GM12878 (cell line): ENCODE data around the gene IGSF22. TPM values are rescaled to one million over a fixed set of nuclear protein-coding genes. Genes with fewer than 3 reads are reported as not detected.

ENCODE experiments used
- ATAC-seq: fragments of 200-7000 bp; cut with Tn5 transposase; 3 replicates; pipeline ENCODE4 v1.9.1; 2020; ENCODE audit warnings: mild to moderate bottlenecking, moderate library complexity
- BruUV-seq: library from RNA; stranded (reverse); fragments of 400-500 nt; replicated peaks from 2 replicates; lab custom pipeline; 2021; lab: Mats Ljungman, UMichigan
- CTCF ChIA-PET: fragments of 300-600 bp; sonication (Branson Sonifier 250); formaldehyde crosslinking; extraction: SDS; loops from one replicate; lab custom pipeline; 2021; ENCODE audit warnings: inconsistent platforms; lab: Yijun Ruan, JAX
- POLR2A ChIA-PET: fragments of 350-600 bp; formaldehyde crosslinking; extraction: SDS; loops from one replicate; lab custom pipeline; 2021; ENCODE audit warnings: inconsistent platforms; lab: Charles Lee
- RAD21 ChIA-PET: fragments of 300-600 bp; sonication (Branson Sonifier 250); formaldehyde crosslinking; loops from one replicate; lab custom pipeline; 2023; ENCODE audit warnings: antibody characterized with exemption; ENCODE audit not compliant: unreplicated experiment; lab: Charles Lee
- SMC1A ChIA-PET: fragments of 300-600 bp; sonication (Branson Sonifier 250); formaldehyde crosslinking; loops from one replicate; lab custom pipeline; 2023; ENCODE audit not compliant: unreplicated experiment, uncharacterized antibody; lab: Charles Lee
- DNase-seq: peaks from one replicate; pipeline ENCODE4 v3.0.0-alpha.2; 2011; ENCODE audit warnings: low read depth, low spot score
- FAIRE-seq: peaks from 3 replicates; lab custom pipeline; 2011; peaks lifted over from hg19 to GRCh38; lab: Jason Lieb, UNC
- H2AFZ ChIP-seq: 2 replicates; pipeline ENCODE4 v1.6.0; 2011; ENCODE audit warnings: low read depth, low read length, control low read depth; ENCODE audit not compliant: control insufficient read depth
- H3K27ac ChIP-seq: 2 replicates; pipeline ENCODE4 v1.5.1; 2011; ENCODE audit warnings: control low read depth; ENCODE audit not compliant: control insufficient read depth, insufficient read depth
- H3K27me3 ChIP-seq, 2 experiments: replicated peaks in 1 of 2; 2 replicates each; pipeline versions ENCODE4 v1.6.0 to v1.6.1; 2011; ENCODE audit warnings: low read length in 1 of 2; ENCODE audit not compliant: control insufficient read depth in 2 of 2, insufficient read depth in 2 of 2
- H3K36me3 ChIP-seq, 2 experiments: 2 replicates each; pipeline ENCODE4 v1.5.1; 2011; ENCODE audit warnings: low read length in 1 of 2; ENCODE audit not compliant: control insufficient read depth in 2 of 2, insufficient read depth in 2 of 2
- H3K4me1 ChIP-seq: 2 replicates; pipeline ENCODE4 v1.6.1; 2011; ENCODE audit warnings: mild to moderate bottlenecking, low read length, moderate library complexity, mixed read lengths; ENCODE audit not compliant: control insufficient read depth, insufficient read depth
- H3K4me2 ChIP-seq: 2 replicates; pipeline ENCODE4 v1.6.0; 2011; ENCODE audit warnings: control low read depth; ENCODE audit not compliant: control insufficient read depth, insufficient read depth
- H3K4me3 ChIP-seq: fragments of 200-600 bp; sonication (generic); 2 replicates; pipeline ENCODE4 v1.5.1; 2016
- H3K79me2 ChIP-seq: 2 replicates; pipeline ENCODE4 v1.6.0; 2011; ENCODE audit warnings: low read length; ENCODE audit not compliant: control insufficient read depth, insufficient read depth
- H3K9ac ChIP-seq: 2 replicates; pipeline ENCODE4 v1.8.0; 2011; ENCODE audit warnings: low read length, control low read depth, mixed read lengths; ENCODE audit not compliant: control insufficient read depth, insufficient read depth
- H3K9me3 ChIP-seq: replicated peaks from 3 replicates; pipeline ENCODE4 v1.5.1; 2011; ENCODE audit warnings: mild to moderate bottlenecking, low read length; ENCODE audit not compliant: control insufficient read depth, insufficient read depth
- H4K20me1 ChIP-seq: 2 replicates; pipeline ENCODE4 v1.6.0; 2011; ENCODE audit not compliant: control insufficient read depth, insufficient read depth
- BCL3 ChIP-seq: IDR thresholded peaks from 2 replicates; pipeline ENCODE4 v1.6.1; 2011; ENCODE audit warnings: borderline replicate concordance, low read depth, mild to moderate bottlenecking, moderate library complexity, low read length; ENCODE audit not compliant: insufficient read depth, poor library complexity, severe bottlenecking
- CREB1 ChIP-seq: IDR thresholded peaks from 2 replicates; pipeline ENCODE4 v1.6.1; 2012; ENCODE audit warnings: low read depth, mild to moderate bottlenecking, inconsistent platforms
- E4F1 ChIP-seq: fragments of 450-650 bp; IDR thresholded peaks from 2 replicates; pipeline ENCODE4 v1.6.1; 2018; ENCODE audit warnings: borderline replicate concordance, mild to moderate bottlenecking; ENCODE audit not compliant: partially characterized antibody
- LARP7 ChIP-seq: fragments of 450-650 bp; IDR thresholded peaks from 2 replicates; pipeline ENCODE4 v1.6.1; 2017; ENCODE audit warnings: mild to moderate bottlenecking
- MTA3 ChIP-seq: IDR thresholded peaks from 2 replicates; pipeline ENCODE4 v1.6.1; 2012; ENCODE audit warnings: low read length, inconsistent platforms, borderline replicate concordance
- NFYA ChIP-seq: IDR thresholded peaks from 2 replicates; pipeline ENCODE4 v1.6.1; 2011; ENCODE audit warnings: low read depth, mild to moderate bottlenecking, low read length, improper control_type of control experiment, borderline replicate concordance
- NR2C2 ChIP-seq: IDR thresholded peaks from 2 replicates; pipeline ENCODE4 v1.6.1; 2011; ENCODE audit warnings: borderline replicate concordance, low read depth; ENCODE audit not compliant: control insufficient read depth, insufficient read length
- RB1 ChIP-seq: fragments of 450-650 bp; formaldehyde crosslinking; IDR thresholded peaks from 2 replicates; pipeline ENCODE4 v1.6.1; 2017; ENCODE audit warnings: mild to moderate bottlenecking, borderline replicate concordance
- RFX5 ChIP-seq: IDR thresholded peaks from 2 replicates; pipeline ENCODE4 v1.6.1; 2011; ENCODE audit warnings: low read depth, low read length, improper control_type of control experiment
- SMAD1 ChIP-seq: fragments of 450-650 bp; IDR thresholded peaks from 2 replicates; pipeline ENCODE4 v1.6.1; 2018; ENCODE audit warnings: mild to moderate bottlenecking, low read depth; ENCODE audit not compliant: partially characterized antibody
- SP1 ChIP-seq: IDR thresholded peaks from one replicate; pipeline ENCODE4 v1.6.1; 2011; ENCODE audit warnings: low read depth, low read length
- YBX1 ChIP-seq: fragments of 450-650 bp; IDR thresholded peaks from 2 replicates; pipeline ENCODE4 v1.6.1; 2016; ENCODE audit warnings: antibody characterized with exemption
- ZNF592 ChIP-seq: fragments of 450-650 bp; IDR thresholded peaks from 2 replicates; pipeline ENCODE4 v1.6.1; 2017; ENCODE audit warnings: mild to moderate bottlenecking, moderate library complexity
- WGBS: methylation state at CpG from one replicate; pipeline ENCODE4 v1.1.6; 2016; ENCODE audit warnings: low lambda C conversion rate; ENCODE audit not compliant: insufficient replicate concordance, insufficient coverage; ENCODE audit errors: missing lambda C conversion rate; 5-methylcytosine and 5-hydroxymethylcytosine counted together
- in situ Hi-C: fragments of 300-500 bp; cut with MboI; formaldehyde crosslinking; loops from 9 replicates; pipeline ENCODE4 v1.14.3; 2018; ENCODE audit warnings: mixed read lengths
- intact Hi-C: fragments of 100-400 bp; cut with micrococcal nuclease; formaldehyde crosslinking; loops from one replicate; pipeline ENCODE4 v1.14.2; 2022; ENCODE audit not compliant: unreplicated experiment
- polyA plus RNA-seq, 11 experiments: library from polyadenylated mRNA; depleted of rRNA in 4 of 11; unstranded in 6 of 11; stranded (reverse) in 5 of 11; fragments of >200 nt; fragmentation: Nextera tagmentation in 4 of 11; fragmentation: Illumina TruSeq in 1 of 11; extraction: Ambion mirVana in 4 of 11; extraction: Trizol in 1 of 11; gene quantifications; 1 replicate in 1 of 11; 2 replicates in 10 of 11; pipeline versions ENCODE4 v1.2.1 to v1.2.3, GENCODE V29; 2011 to 2016; ENCODE audit warnings: inconsistent platforms in 2 of 11, missing spikeins in 2 of 11, low read depth in 1 of 11
- total RNA-seq, 4 experiments: library from RNA; depleted of rRNA in 3 of 4; stranded (reverse); fragments of >200 nt in 3 of 4; fragmentation: Illumina TruSeq in 1 of 4; extraction: Trizol in 1 of 4; gene quantifications; 2 replicates each; pipeline versions ENCODE4 v1.2.1 to v1.2.3, GENCODE V29; 2013 to 2021

IGSF22 gene
- total and polyA plus RNA-seq, 10 of the 15 experiments (the other 5 are each of a cell fraction or from before 2014, with no cell fraction given): 0.02 to 0.18 TPM; not detected in 8

- TF ChIP-seq ZNF592 (0 out of 2 replicates have a peak, but pooled peaks have one; percentile 60), NFYA (no peak), CREB1 (peak; percentile 75), YBX1 (no peak), RB1 (no peak), MTA3 (no peak)
Measured at GRCh38 chr11:18769802-18770456, 43.9 kb upstream of the IGSF22 start (continued).

GRCh38 chr11:18768978-18769377, 43.0 kb upstream of the IGSF22 start:
- intact Hi-C loops (loop anchor here (5.0 kb wide), 1 partner anchor 242 kb away; the partner anchor contains the start of gene TSG101), in situ Hi-C loops (no loop called here)
- H3K4me1 ChIP-seq: peaks cover 38% of the 10 kb centered on the region
- no peak overlapping the region for H2AFZ ChIP-seq
- POLR2A ChIA-PET: interaction anchor here (0.6 to 1.4 kb wide), 6 partner anchors 41 to 501 kb away, joined by 3 to 4 read pairs (median 4); partner anchors contain the start of genes LDHA and TSG101
- H3K27me3 ChIP-seq: no peaks in the 10 kb centered on the region
- H3K36me3 ChIP-seq: no peaks in the 10 kb centered on the region
- H4K20me1 ChIP-seq: no peaks in the 10 kb centered on the region
- no peak overlapping the region for H3K9ac ChIP-seq
- no peaks in the 10 kb centered on the region; the same call in 2 of the 3 replicates for H3K9me3 ChIP-seq
- SMC1A ChIA-PET: interaction anchor here (0.8 to 4.8 kb wide), 15 partner anchors 11 to 228 kb away, joined by 3 to 44 read pairs (median 5); partner anchors contain the start of gene SPTY2D1
- CTCF ChIA-PET: interaction anchor here (0.6 to 24.2 kb wide), 14 partner anchors 9 to 525 kb away, joined by 3 to 494 read pairs (median 5); partner anchors contain the start of gene IGSF22
- H3K4me2 ChIP-seq: peak overlapping the region; percentile 86; the same call in 1 of the 2 replicates
- H3K4me3 ChIP-seq: no peak overlapping the region
- 80% methylated on average over 5 of the region's 5 CpGs for WGBS
- BruUV-seq: no TSS peak
- 0 out of 3 replicates have a peak, but pooled peaks have one; percentile 0 for ATAC-seq
- H3K79me2 ChIP-seq: no peaks in the 10 kb centered on the region
- FAIRE-seq: no peak
- no peak for DNase-seq
- RAD21 ChIA-PET: interaction anchor here (0.7 to 3.0 kb wide), 18 partner anchors 11 to 525 kb away, joined by 3 to 17 read pairs (median 4); partner anchors contain the start of genes LDHA, SPTY2D1, TSG101 and UEVLD
- peak overlapping the region; percentile 35 for H3K27ac ChIP-seq
- TF ChIP-seq SMAD1 (no peak), LARP7 (no peak; the same call in 1 of the 2 replicates), SP1 (no peak), RFX5 (no peak), NR2C2 (no peak), BCL3 (no peak), E4F1 (no peak)
